Neural cell (in vitro differentiated cells): ENCODE data around the gene DGKQ. TPM values are rescaled to one million over a fixed set of nuclear protein-coding genes. Genes with fewer than 3 reads are reported as not detected.

ENCODE experiments used
- H2AFZ ChIP-seq: fragments of 200-600, 300-800 bp; sonication (generic), shearing (Covaris generic); 2 replicates; pipeline ENCODE4 v1.6.0; 2014; ENCODE audit warnings: low read depth, mild to moderate bottlenecking, antibody characterized with exemption, low read length, moderate library complexity
- H3F3A ChIP-seq: fragments of 200-600 bp; shearing (Covaris generic); 2 replicates; pipeline ENCODE4 v1.6.1; 2016; ENCODE audit warnings: mild to moderate bottlenecking, moderate library complexity, mixed read lengths, antibody characterized with exemption, low read length; ENCODE audit not compliant: insufficient read depth, poor library complexity, severe bottlenecking
- H3K27ac ChIP-seq: fragments of 200-600, 300-800 bp; sonication (generic), shearing (Covaris generic); 2 replicates; pipeline ENCODE4 v1.5.1; 2014; ENCODE audit warnings: mild to moderate bottlenecking, low read length, moderate library complexity
- H3K27me3 ChIP-seq: fragments of 300-800, 200-600 bp; sonication (generic), shearing (Covaris generic); 2 replicates; pipeline ENCODE4 v1.6.0; 2014; ENCODE audit warnings: mild to moderate bottlenecking, low read depth, low read length, moderate library complexity; ENCODE audit not compliant: insufficient read depth
- H3K36me3 ChIP-seq: fragments of 300-800, 200-600 bp; sonication (generic), shearing (Covaris generic); 2 replicates; pipeline ENCODE4 v1.5.1; 2014; ENCODE audit warnings: mild to moderate bottlenecking, antibody characterized with exemption, low read length, moderate library complexity; ENCODE audit not compliant: insufficient read depth
- H3K4me2 ChIP-seq: fragments of 300-800, 200-600 bp; sonication (generic), shearing (Covaris generic); 2 replicates; pipeline ENCODE4 v1.6.0; 2014; ENCODE audit warnings: mild to moderate bottlenecking, low read length
- H3K4me3 ChIP-seq: fragments of 300-800, 200-600 bp; sonication (generic), shearing (Covaris generic); 2 replicates; pipeline ENCODE4 v1.5.1; 2014; ENCODE audit warnings: mild to moderate bottlenecking, low read length, moderate library complexity
- H3K79me2 ChIP-seq: fragments of 200-600 bp; shearing (Covaris generic); replicated peaks from 2 replicates; pipeline ENCODE4 v1.6.0; 2014; ENCODE audit warnings: mild to moderate bottlenecking, low read length, moderate library complexity; ENCODE audit not compliant: insufficient read depth
- H3K9ac ChIP-seq: fragments of 300-800, 200-600 bp; sonication (generic), shearing (Covaris generic); 2 replicates; pipeline ENCODE4 v1.6.1; 2016; ENCODE audit warnings: mild to moderate bottlenecking, low read length, mixed read lengths
- H3K9me2 ChIP-seq: fragments of 200-600 bp; shearing (Covaris generic); 2 replicates; pipeline ENCODE4 v1.6.1; 2016; ENCODE audit warnings: mild to moderate bottlenecking, low read length, mixed read lengths; ENCODE audit not compliant: insufficient read depth
- H3K9me3 ChIP-seq: fragments of 200-600, 300-800 bp; sonication (generic), shearing (Covaris generic); 2 replicates; pipeline ENCODE4 v1.6.1; 2016; ENCODE audit warnings: mild to moderate bottlenecking, mixed run types, low read length, moderate library complexity, mixed read lengths
- H4K20me1 ChIP-seq: fragments of 200-600 bp; shearing (Covaris generic); 2 replicates; pipeline ENCODE4 v1.6.1; 2016; ENCODE audit warnings: mild to moderate bottlenecking, mixed run types; ENCODE audit not compliant: insufficient read depth
- EP300 ChIP-seq: fragments of 450-650 bp; conservative IDR thresholded peaks from 2 replicates; pipeline ENCODE4 v1.6.1; 2014; ENCODE audit warnings: antibody characterized with exemption, mild to moderate bottlenecking, moderate library complexity; ENCODE audit not compliant: poor library complexity, severe bottlenecking
- EZH2 ChIP-seq: fragments of 200-600, 300-800 bp; shearing (Covaris generic), sonication (generic); IDR thresholded peaks from 2 replicates; pipeline ENCODE4 v1.6.1; 2014; ENCODE audit warnings: antibody characterized with exemption, low read length, borderline replicate concordance, mild to moderate bottlenecking; ENCODE audit not compliant: insufficient read depth, poor library complexity, severe bottlenecking
- MXI1 ChIP-seq: fragments of 450-650 bp; conservative IDR thresholded peaks from 2 replicates; pipeline ENCODE4 v1.6.1; 2014; ENCODE audit warnings: antibody characterized with exemption, mild to moderate bottlenecking; ENCODE audit not compliant: poor library complexity, severe bottlenecking
- POLR2AphosphoS5 ChIP-seq: IDR thresholded peaks from 2 replicates; pipeline ENCODE4 v1.6.1; 2012
- SMC3 ChIP-seq: fragments of 450-650 bp; conservative IDR thresholded peaks from 2 replicates; pipeline ENCODE4 v1.6.1; 2014; ENCODE audit warnings: antibody characterized with exemption, mild to moderate bottlenecking, moderate library complexity; ENCODE audit not compliant: poor library complexity
- TAF1 ChIP-seq: IDR thresholded peaks from 2 replicates; pipeline ENCODE4 v1.6.1; 2012; ENCODE audit warnings: low read depth
- polyA plus RNA-seq: library from polyadenylated mRNA; depleted of rRNA; stranded (reverse); fragments of >200 nt; gene quantifications from 2 replicates; pipeline ENCODE4 v1.2.3, GENCODE V29; 2014
- TF ChIP-seq, protein P1 (sequence below): IDR thresholded peaks from 2 replicates; pipeline ENCODE4 v1.6.1; 2012; ENCODE audit warnings: borderline replicate concordance
- TF ChIP-seq, protein P2 (sequence below): fragments of 450-650 bp; IDR thresholded peaks from 2 replicates; pipeline ENCODE4 v1.5.1; 2014; ENCODE audit warnings: antibody characterized with exemption, mild to moderate bottlenecking, moderate library complexity; ENCODE audit not compliant: poor library complexity, severe bottlenecking

DGKQ gene
- polyA plus RNA-seq, 1 donor from 2014 or later: 32.4 TPM

DNA sequence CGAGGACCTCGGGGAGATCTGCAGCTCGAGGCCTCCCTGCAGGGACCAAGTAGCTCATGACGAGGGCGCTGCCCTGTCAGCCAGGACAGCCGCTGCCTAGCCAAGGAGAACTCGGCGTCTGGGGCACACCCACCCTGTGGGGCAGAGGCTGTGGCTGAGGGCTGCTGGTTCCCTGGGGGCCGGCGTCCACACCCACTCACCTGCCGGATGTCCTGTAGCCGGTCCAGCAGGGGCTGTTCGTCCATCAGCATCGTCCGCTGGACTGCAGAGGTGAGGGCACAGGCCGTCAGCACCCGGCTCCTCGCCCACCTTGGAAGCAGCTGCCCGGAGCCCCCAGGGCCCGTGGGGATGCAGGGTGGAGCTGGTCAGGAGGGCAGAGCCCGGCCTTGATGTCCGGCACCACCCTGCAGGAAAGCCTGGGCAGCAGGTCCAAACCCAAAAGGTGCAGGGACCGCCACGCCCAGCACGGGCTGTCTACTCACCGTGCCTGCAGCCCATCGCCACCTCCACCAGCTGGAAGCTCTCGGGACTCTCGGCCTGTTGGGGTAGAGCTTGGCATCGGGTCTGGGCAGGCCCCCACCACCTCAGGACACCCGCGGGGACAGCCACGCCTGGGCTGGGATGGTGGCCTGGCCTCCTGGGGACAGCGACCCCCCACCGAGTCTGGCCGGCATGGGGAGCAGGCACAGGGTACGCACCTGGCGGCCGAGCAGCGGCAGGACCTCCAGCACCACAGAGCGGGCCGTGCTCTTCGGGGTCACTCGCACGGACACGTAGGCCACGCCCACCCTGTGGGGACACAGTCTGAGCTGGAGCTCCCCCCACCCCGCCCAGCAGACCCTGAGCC is 6.9 kb downstream of the DGKQ start:
- H2AFZ ChIP-seq: no peak overlapping the region

DNA sequence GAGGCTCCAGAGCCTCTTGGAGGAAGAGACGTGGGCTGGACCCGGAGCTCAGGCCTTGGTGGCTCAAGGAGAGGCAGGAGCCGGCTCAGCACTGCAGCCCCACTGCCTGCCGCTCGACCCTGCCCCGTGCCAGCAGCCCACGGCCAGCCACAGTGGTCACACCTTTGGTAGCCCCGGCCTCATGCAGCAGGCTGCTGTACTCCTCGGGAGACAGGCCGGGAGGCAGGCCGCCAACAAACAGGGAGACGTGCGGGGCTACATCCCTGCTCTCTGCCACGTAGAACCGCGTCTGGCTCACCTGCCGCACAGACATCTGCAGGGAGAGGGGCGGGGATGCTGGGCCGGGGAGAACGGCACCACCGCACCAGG is 7.6 kb downstream of the DGKQ start:
- Histone ChIP-seq H3K4me2 (no peak overlapping the region), H3K9me2 (no peaks in the 10 kb centered on the region), H3K27ac (no peak overlapping the region), H3K4me3 (no peak overlapping the region), H3K79me2 (no peaks in the 10 kb centered on the region), H2AFZ (no peak overlapping the region), H3K27me3 (peaks cover 8% of the 10 kb centered on the region), H3F3A (no peaks in the 10 kb centered on the region), H3K9me3 (no peaks in the 10 kb centered on the region), H3K9ac (no peak overlapping the region), H4K20me1 (no peaks in the 10 kb centered on the region), H3K36me3 (no peaks in the 10 kb centered on the region)
- TF ChIP-seq EZH2 (no peak), SMC3 (no peak), MXI1 (no peak)
- TF ChIP-seq, protein P1, sequence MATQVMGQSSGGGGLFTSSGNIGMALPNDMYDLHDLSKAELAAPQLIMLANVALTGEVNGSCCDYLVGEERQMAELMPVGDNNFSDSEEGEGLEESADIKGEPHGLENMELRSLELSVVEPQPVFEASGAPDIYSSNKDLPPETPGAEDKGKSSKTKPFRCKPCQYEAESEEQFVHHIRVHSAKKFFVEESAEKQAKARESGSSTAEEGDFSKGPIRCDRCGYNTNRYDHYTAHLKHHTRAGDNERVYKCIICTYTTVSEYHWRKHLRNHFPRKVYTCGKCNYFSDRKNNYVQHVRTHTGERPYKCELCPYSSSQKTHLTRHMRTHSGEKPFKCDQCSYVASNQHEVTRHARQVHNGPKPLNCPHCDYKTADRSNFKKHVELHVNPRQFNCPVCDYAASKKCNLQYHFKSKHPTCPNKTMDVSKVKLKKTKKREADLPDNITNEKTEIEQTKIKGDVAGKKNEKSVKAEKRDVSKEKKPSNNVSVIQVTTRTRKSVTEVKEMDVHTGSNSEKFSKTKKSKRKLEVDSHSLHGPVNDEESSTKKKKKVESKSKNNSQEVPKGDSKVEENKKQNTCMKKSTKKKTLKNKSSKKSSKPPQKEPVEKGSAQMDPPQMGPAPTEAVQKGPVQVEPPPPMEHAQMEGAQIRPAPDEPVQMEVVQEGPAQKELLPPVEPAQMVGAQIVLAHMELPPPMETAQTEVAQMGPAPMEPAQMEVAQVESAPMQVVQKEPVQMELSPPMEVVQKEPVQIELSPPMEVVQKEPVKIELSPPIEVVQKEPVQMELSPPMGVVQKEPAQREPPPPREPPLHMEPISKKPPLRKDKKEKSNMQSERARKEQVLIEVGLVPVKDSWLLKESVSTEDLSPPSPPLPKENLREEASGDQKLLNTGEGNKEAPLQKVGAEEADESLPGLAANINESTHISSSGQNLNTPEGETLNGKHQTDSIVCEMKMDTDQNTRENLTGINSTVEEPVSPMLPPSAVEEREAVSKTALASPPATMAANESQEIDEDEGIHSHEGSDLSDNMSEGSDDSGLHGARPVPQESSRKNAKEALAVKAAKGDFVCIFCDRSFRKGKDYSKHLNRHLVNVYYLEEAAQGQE: no peak
- TF ChIP-seq, protein P2, sequence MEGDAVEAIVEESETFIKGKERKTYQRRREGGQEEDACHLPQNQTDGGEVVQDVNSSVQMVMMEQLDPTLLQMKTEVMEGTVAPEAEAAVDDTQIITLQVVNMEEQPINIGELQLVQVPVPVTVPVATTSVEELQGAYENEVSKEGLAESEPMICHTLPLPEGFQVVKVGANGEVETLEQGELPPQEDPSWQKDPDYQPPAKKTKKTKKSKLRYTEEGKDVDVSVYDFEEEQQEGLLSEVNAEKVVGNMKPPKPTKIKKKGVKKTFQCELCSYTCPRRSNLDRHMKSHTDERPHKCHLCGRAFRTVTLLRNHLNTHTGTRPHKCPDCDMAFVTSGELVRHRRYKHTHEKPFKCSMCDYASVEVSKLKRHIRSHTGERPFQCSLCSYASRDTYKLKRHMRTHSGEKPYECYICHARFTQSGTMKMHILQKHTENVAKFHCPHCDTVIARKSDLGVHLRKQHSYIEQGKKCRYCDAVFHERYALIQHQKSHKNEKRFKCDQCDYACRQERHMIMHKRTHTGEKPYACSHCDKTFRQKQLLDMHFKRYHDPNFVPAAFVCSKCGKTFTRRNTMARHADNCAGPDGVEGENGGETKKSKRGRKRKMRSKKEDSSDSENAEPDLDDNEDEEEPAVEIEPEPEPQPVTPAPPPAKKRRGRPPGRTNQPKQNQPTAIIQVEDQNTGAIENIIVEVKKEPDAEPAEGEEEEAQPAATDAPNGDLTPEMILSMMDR: no peak

More for the DNA sequence above, 6.9 kb downstream of the DGKQ start:
- Histone ChIP-seq H3K27me3 (peaks cover 8% of the 10 kb centered on the region), H3K36me3 (no peaks in the 10 kb centered on the region), H3K4me3 (no peak overlapping the region), H3K9me3 (no peaks in the 10 kb centered on the region), H3K9ac (no peak overlapping the region), H4K20me1 (no peaks in the 10 kb centered on the region), H3K79me2 (no peaks in the 10 kb centered on the region), H3K4me2 (no peak overlapping the region), H3K9me2 (no peaks in the 10 kb centered on the region), H3F3A (no peaks in the 10 kb centered on the region), H3K27ac (no peak overlapping the region)
- TF ChIP-seq, protein P2: no peak
- TF ChIP-seq POLR2AphosphoS5: no peak
- no peak for TF ChIP-seq MXI1
- no peak for TF ChIP-seq TAF1
- no peak for TF ChIP-seq EP300
- TF ChIP-seq SMC3: no peak
- TF ChIP-seq, protein P1: no peak
